ENCODE measurements around the gene PMS1. TPM values are rescaled to one million over a fixed set of nuclear protein-coding genes. Genes with fewer than 3 reads are reported as not detected.

Gene PMS1
- total and polyA plus RNA-seq, 9 of the 15 experiments (the other 6 are each of a cell fraction or from before 2014, with no cell fraction given), result 14.5 to 29.8 (median 24.7) TPM

GRCh38 chr2:189751080-189751658 is 33.1 kb upstream of the PMS1 start (continued):
- TF ChIP-seq SMC3 (conservative IDR thresholded peaks at IDR 0.05; ENCODE audit: insufficient read depth, low read depth, low read length) (0 out of 2 replicates have a peak, but pooled peaks have one; percentile 33), JUN (IDR thresholded peaks at IDR 0.05; ENCODE audit: borderline replicate concordance, low read depth, low read length) (no peak), JUN (CRISPR knock-in tag; IDR thresholded peaks at IDR 0.05; ENCODE audit: borderline replicate concordance) (no peak), ZNF408 (CRISPR knock-in tag; IDR thresholded peaks at IDR 0.05; ENCODE audit: low read depth) (no peak), BMI1 (IDR thresholded peaks at IDR 0.05; ENCODE audit: low read length) (no peak), TRIM24 (IDR thresholded peaks at IDR 0.05) (no peak), MGA (IDR thresholded peaks at IDR 0.05) (no peak), NFRKB (IDR thresholded peaks at IDR 0.05; ENCODE audit: low read depth) (no peak), MCM2 (IDR thresholded peaks at IDR 0.05; ENCODE audit: low read depth) (no peak), GTF2B (IDR thresholded peaks at IDR 0.05; ENCODE audit: extremely low read depth, insufficient read length) (no peak), MEF2A (IDR thresholded peaks at IDR 0.05; ENCODE audit: control insufficient read depth, low read depth, low read length) (no peak), VEZF1 (CRISPR knock-in tag; IDR thresholded peaks at IDR 0.05) (no peak), NCOA1 (IDR thresholded peaks at IDR 0.05; ENCODE audit: low read depth) (no peak)
